IMR-90 (cell line): Measurements from ENCODE around the gene IGF1R. TPM values are rescaled to one million over a fixed set of nuclear protein-coding genes. Genes with fewer than 3 reads are reported as not detected.

Experiments used
- ATAC-seq: fragments of 200-7000 bp; cut with Tn5 transposase; 2 replicates; pipeline ENCODE4 v1.9.1; 2020; ENCODE audit warnings: low read depth, mild to moderate bottlenecking, moderate library complexity
- BruUV-seq: library from RNA; stranded (reverse); fragments of 400-500 nt; replicated peaks from 2 replicates; lab custom pipeline; 2021; lab: Mats Ljungman, UMichigan
- CTCF ChIA-PET: fragments of 300-600 bp; formaldehyde crosslinking; extraction: SDS; loops from one replicate; lab custom pipeline; 2021; ENCODE audit warnings: antibody characterized with exemption; lab: Yijun Ruan, JAX
- POLR2A ChIA-PET: fragments of 300-600 bp; sonication (Branson Sonifier 250); formaldehyde crosslinking; loops from one replicate; lab custom pipeline; 2022; ENCODE audit warnings: antibody characterized with exemption; ENCODE audit not compliant: unreplicated experiment; lab: Charles Lee
- DNase-seq: peaks from one replicate; pipeline ENCODE4 v3.0.0; 2013
- H2AFZ ChIP-seq: replicated peaks from 2 replicates; pipeline ENCODE3; 2013; ENCODE audit warnings: low read length, mild to moderate bottlenecking; ENCODE audit not compliant: poor library complexity
- H2AK5ac ChIP-seq: 2 replicates; pipeline ENCODE4 v1.6.1; 2013; ENCODE audit warnings: low read depth, low read length, inconsistent platforms
- H2AK9ac ChIP-seq: replicated peaks from 2 replicates; pipeline ENCODE3; 2013; ENCODE audit warnings: mild to moderate bottlenecking, low read depth, low read length, moderate library complexity; ENCODE audit not compliant: poor library complexity
- H2BK120ac ChIP-seq: 2 replicates; pipeline ENCODE4 v1.6.1; 2013; ENCODE audit warnings: low read depth, low read length, inconsistent platforms
- H2BK15ac ChIP-seq: 3 replicates; pipeline ENCODE4 v1.6.1; 2013; ENCODE audit warnings: low read depth, low read length, inconsistent platforms
- H2BK20ac ChIP-seq: 2 replicates; pipeline ENCODE4 v1.6.1; 2013; ENCODE audit warnings: low read depth, mild to moderate bottlenecking, inconsistent platforms, low read length, moderate library complexity
- H2BK5ac ChIP-seq: 2 replicates; pipeline ENCODE4 v1.6.1; 2013; ENCODE audit warnings: mild to moderate bottlenecking, low read depth, low read length, inconsistent platforms; ENCODE audit not compliant: poor library complexity, severe bottlenecking
- H3K14ac ChIP-seq: replicated peaks from 2 replicates; pipeline ENCODE4 v1.6.1; 2013; ENCODE audit warnings: low read depth, low read length, inconsistent platforms
- H3K18ac ChIP-seq: 2 replicates; pipeline ENCODE4 v1.6.1; 2013; ENCODE audit warnings: low read depth, low read length, control low read depth
- H3K23ac ChIP-seq: 2 replicates; pipeline ENCODE4 v1.6.1; 2013; ENCODE audit warnings: low read depth, low read length, inconsistent platforms
- H3K27ac ChIP-seq: 2 replicates; pipeline ENCODE4 v1.5.1; 2013; ENCODE audit warnings: mild to moderate bottlenecking, control low read depth, low read length; ENCODE audit not compliant: insufficient read depth
- H3K27me3 ChIP-seq: 2 replicates; pipeline ENCODE4 v1.6.1; 2013; ENCODE audit warnings: low read length; ENCODE audit not compliant: control insufficient read depth, insufficient read depth
- H3K36me3 ChIP-seq: 2 replicates; pipeline ENCODE4 v1.6.1; 2013; ENCODE audit warnings: low read length, mixed read lengths; ENCODE audit not compliant: control insufficient read depth, insufficient read depth
- H3K4ac ChIP-seq: 2 replicates; pipeline ENCODE4 v1.6.1; 2013; ENCODE audit warnings: low read depth, low read length, inconsistent platforms
- H3K4me1 ChIP-seq: 2 replicates; pipeline ENCODE4 v1.6.1; 2013; ENCODE audit warnings: low read length, mixed read lengths; ENCODE audit not compliant: control insufficient read depth, insufficient read depth
- H3K4me2 ChIP-seq: 2 replicates; pipeline ENCODE4 v1.6.1; 2013; ENCODE audit warnings: low read depth, mild to moderate bottlenecking, control low read depth, low read length, moderate library complexity
- H3K4me3 ChIP-seq: 2 replicates; pipeline ENCODE4 v1.5.1; 2013; ENCODE audit warnings: low read depth, mild to moderate bottlenecking, control low read depth, low read length, moderate library complexity; ENCODE audit not compliant: insufficient read depth
- H3K56ac ChIP-seq: 2 replicates; pipeline ENCODE4 v1.6.1; 2013; ENCODE audit warnings: low read length, inconsistent platforms; ENCODE audit not compliant: insufficient read depth; ENCODE audit errors: extremely low read depth
- H3K79me1 ChIP-seq, 2 experiments: 2 replicates each; pipeline ENCODE4 v1.6.1; 2013; ENCODE audit warnings: low read length in 2 of 2, inconsistent platforms in 1 of 2, low read depth in 1 of 2
- H3K9ac ChIP-seq: 2 replicates; pipeline ENCODE4 v1.6.1; 2013; ENCODE audit warnings: low read depth, low read length, control low read depth
- H3K9me1 ChIP-seq: 2 replicates; pipeline ENCODE4 v1.6.1; 2013; ENCODE audit warnings: low read length, inconsistent platforms; ENCODE audit not compliant: insufficient read depth
- H3K9me3 ChIP-seq: 2 replicates; pipeline ENCODE4 v1.6.1; 2013; ENCODE audit warnings: low read length; ENCODE audit not compliant: control insufficient read depth, insufficient read depth
- H4K20me1 ChIP-seq: 2 replicates; pipeline ENCODE4 v1.6.1; 2013; ENCODE audit warnings: low read length, inconsistent platforms; ENCODE audit not compliant: insufficient read depth
- H4K5ac ChIP-seq: 2 replicates; pipeline ENCODE4 v1.6.1; 2013; ENCODE audit warnings: mild to moderate bottlenecking, low read depth, low read length, control low read depth
- H4K8ac ChIP-seq, 2 experiments: 2 replicates each; pipeline ENCODE4 v1.6.1; 2013; ENCODE audit warnings: low read depth in 2 of 2, low read length in 2 of 2, control low read depth in 1 of 2, inconsistent platforms in 1 of 2
- H4K91ac ChIP-seq: 2 replicates; pipeline ENCODE4 v1.6.1; 2013; ENCODE audit warnings: low read depth, low read length, inconsistent platforms; ENCODE audit not compliant: insufficient read depth
- BHLHE40 ChIP-seq: fragments of 150-350 bp; IDR thresholded peaks from 2 replicates; pipeline ENCODE4 v1.6.1; 2016; ENCODE audit warnings: mild to moderate bottlenecking, low read depth, low read length
- CEBPB ChIP-seq: IDR thresholded peaks from 2 replicates; pipeline ENCODE4 v1.6.1; 2012; ENCODE audit warnings: low read depth, low read length, improper control_type of control experiment
- MAZ ChIP-seq: IDR thresholded peaks from 2 replicates; pipeline ENCODE4 v1.6.1; 2012; ENCODE audit warnings: low read depth, mild to moderate bottlenecking, low read length, improper control_type of control experiment, moderate library complexity, borderline replicate concordance
- RAD21 ChIP-seq: IDR thresholded peaks from 2 replicates; pipeline ENCODE4 v1.6.1; 2012; ENCODE audit warnings: low read length, improper control_type of control experiment
- SMC3 ChIP-seq: fragments of 150-350 bp; IDR thresholded peaks from 2 replicates; pipeline ENCODE4 v1.6.1; 2016; ENCODE audit warnings: low read depth, mild to moderate bottlenecking, antibody characterized with exemption, low read length, moderate library complexity
- WGBS, 2 experiments: methylation state at CpG; one replicate each; pipeline versions ENCODE4 v1.1.5 to v1.1.7; 2013; ENCODE audit warnings: missing lambda C conversion rate in 2 of 2; ENCODE audit not compliant: insufficient read length in 1 of 2; ENCODE audit errors: extremely low coverage in 2 of 2; 5-methylcytosine and 5-hydroxymethylcytosine counted together
- dilution Hi-C: fragments of 300-500 bp; cut with HindIII; formaldehyde crosslinking; loops from one replicate; pipeline ENCODE4 v1.14.3; 2018; ENCODE audit warnings: low sequenced_read_pairs; ENCODE audit not compliant: unreplicated experiment
- in situ Hi-C: fragments of 300-500 bp; cut with MboI; formaldehyde crosslinking; loops from 3 replicates; pipeline ENCODE4 v1.14.3; 2019; ENCODE audit warnings: low sequenced_read_pairs, inconsistent platforms, mixed read lengths
- intact Hi-C: fragments of 100-400 bp; cut with micrococcal nuclease; formaldehyde crosslinking; loops from 2 replicates; pipeline ENCODE4 v1.10.0; 2022
- polyA plus RNA-seq, 3 experiments: library from polyadenylated mRNA; depleted of rRNA; stranded (reverse); fragments of >200 nt; gene quantifications; 2 replicates each; pipeline ENCODE4 v1.2.3, GENCODE V29; 2012; ENCODE audit warnings: low replicate concordance in 1 of 3
- total RNA-seq: library from RNA; depleted of rRNA; stranded (reverse); fragments of >200 nt; gene quantifications from 2 replicates; pipeline ENCODE4 v1.2.3, GENCODE V29; 2012
- TF ChIP-seq, protein P1 (sequence below): fragments of 150-350 bp; IDR thresholded peaks from 2 replicates; pipeline ENCODE4 v1.6.1; 2016; ENCODE audit warnings: low read depth, mild to moderate bottlenecking, low read length, moderate library complexity, borderline replicate concordance

The IGF1R gene
- total and polyA plus RNA-seq, 2 of the 4 experiments (the other 2 are of a cell fraction): 24.0 to 24.9 TPM

DNA sequence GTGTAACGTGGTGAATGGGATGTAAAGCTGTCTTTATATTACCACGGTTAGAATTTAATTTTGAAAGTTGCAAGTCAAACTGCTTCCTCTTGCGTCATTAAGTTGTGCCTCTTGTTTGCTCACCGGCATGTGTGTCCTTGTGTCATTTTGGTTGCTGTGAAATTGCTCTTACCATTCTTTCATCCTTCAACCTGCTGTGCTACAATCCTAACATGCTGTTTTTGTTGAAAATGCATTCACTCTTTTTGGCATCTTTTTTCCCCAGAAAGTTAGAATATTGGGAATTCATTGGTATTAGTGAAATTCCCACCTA is 194.6 kb downstream of the IGF1R start:
- no peak overlapping the region for H3K18ac ChIP-seq
- H3K56ac ChIP-seq: no peak overlapping the region
- no peak overlapping the region for H2AK9ac ChIP-seq
- intact Hi-C loops (no loop called here), in situ Hi-C loops (loop anchor here (10.0 kb wide), 1 partner anchor 328 kb away; no protein-coding TSS in a partner anchor), dilution Hi-C loops (no loop called here)
- H4K8ac ChIP-seq: peak overlapping the region in 1 of 2 experiments; percentile 39; a peak in 1 of 4 replicates
- H3K4me1 ChIP-seq: peaks cover 21% of the 10 kb centered on the region
- no peak overlapping the region for H2BK120ac ChIP-seq
- CTCF ChIA-PET: interaction anchor here (0.7 kb wide), 1 partner anchor 219 kb away, joined by 3 read pairs; no protein-coding TSS in a partner anchor
- peaks cover 39 to 96% of the 10 kb centered on the region in 2 experiments for H3K79me1 ChIP-seq
- POLR2A ChIA-PET: no interaction called here
- H3K4me3 ChIP-seq: no peak overlapping the region
- no peak overlapping the region for H2AFZ ChIP-seq
- ATAC-seq: no peak
- H3K27ac ChIP-seq: no peak overlapping the region; the same call in 1 of the 2 replicates
- H3K9me3 ChIP-seq: no peaks in the 10 kb centered on the region
- no peak overlapping the region for H4K91ac ChIP-seq
- peak overlapping the region; percentile 68; the same call in 1 of the 2 replicates for H3K23ac ChIP-seq
- H4K5ac ChIP-seq: no peak overlapping the region
- H2AK5ac ChIP-seq: no peak overlapping the region
- no peaks in the 10 kb centered on the region for H3K27me3 ChIP-seq
- H3K9me1 ChIP-seq: peaks cover 22% of the 10 kb centered on the region
- H3K14ac ChIP-seq: 0 out of 2 replicates have a peak overlapping the region, but pooled peaks have one; percentile 55
- no peak overlapping the region for H3K9ac ChIP-seq
- no peak for DNase-seq
- H3K36me3 ChIP-seq: peaks cover 1% of the 10 kb centered on the region; the same call in 1 of the 2 replicates
- no peak overlapping the region for H2BK15ac ChIP-seq
- peak overlapping the region; percentile 25; the same call in 1 of the 2 replicates for H3K4ac ChIP-seq
- peaks cover 68% of the 10 kb centered on the region for H4K20me1 ChIP-seq
- no peak overlapping the region for H2BK5ac ChIP-seq
- TF ChIP-seq CEBPB (peak; percentile 54; the same call in 1 of the 2 replicates), BHLHE40 (no peak), MAZ (no peak), SMC3 (no peak), RAD21 (no peak)
- TF ChIP-seq, protein P1, sequence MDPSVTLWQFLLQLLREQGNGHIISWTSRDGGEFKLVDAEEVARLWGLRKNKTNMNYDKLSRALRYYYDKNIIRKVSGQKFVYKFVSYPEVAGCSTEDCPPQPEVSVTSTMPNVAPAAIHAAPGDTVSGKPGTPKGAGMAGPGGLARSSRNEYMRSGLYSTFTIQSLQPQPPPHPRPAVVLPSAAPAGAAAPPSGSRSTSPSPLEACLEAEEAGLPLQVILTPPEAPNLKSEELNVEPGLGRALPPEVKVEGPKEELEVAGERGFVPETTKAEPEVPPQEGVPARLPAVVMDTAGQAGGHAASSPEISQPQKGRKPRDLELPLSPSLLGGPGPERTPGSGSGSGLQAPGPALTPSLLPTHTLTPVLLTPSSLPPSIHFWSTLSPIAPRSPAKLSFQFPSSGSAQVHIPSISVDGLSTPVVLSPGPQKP: no peak
- WGBS, 2 experiments: no CpG with 5 or more reads among the region's 4 CpGs
- no TSS peak for BruUV-seq
- no peak overlapping the region for H2BK20ac ChIP-seq
- H3K4me2 ChIP-seq: no peak overlapping the region
